ENCODE measurements around the gene DUSP22. TPM values are rescaled to one million over a fixed set of nuclear protein-coding genes. Genes with fewer than 3 reads are reported as not detected.

Gene DUSP22
- total RNA-seq, 1 experiment from 2014 or later: 25.0 TPM

DNA sequence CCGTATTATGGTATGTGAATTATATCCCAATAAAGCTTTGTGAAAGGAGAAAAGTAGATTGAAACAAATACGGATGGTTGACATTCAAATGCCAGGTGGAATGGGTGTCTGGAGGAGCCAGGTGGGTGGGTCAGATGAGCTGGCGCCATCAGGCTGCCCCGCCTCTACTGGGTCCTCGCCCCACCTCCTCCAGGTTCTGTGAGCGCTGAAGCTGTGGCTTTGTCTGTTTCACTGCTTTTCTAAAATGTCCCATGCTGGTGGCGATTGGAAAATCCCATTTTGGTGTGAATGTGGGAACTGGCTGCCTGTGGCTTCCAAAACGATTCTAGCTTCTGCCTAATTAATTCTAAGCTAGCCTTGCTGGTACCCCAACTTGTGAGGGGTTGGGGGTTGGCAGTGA lies 16.5 kb downstream of the DUSP22 start:
- Histone ChIP-seq H3K23ac (ENCODE audit: insufficient read length, low read depth, low read length) (no peak overlapping the region), H4K5ac (ENCODE audit: insufficient read length, low read depth, low read length) (no peak overlapping the region), H3K9ac (ENCODE audit: extremely low read depth, insufficient read length, low read length) (no peak overlapping the region), H3K56ac (ENCODE audit: insufficient read length, low read depth, low read length) (no peak overlapping the region), H3T11ph (ENCODE audit: low read length) (no peak overlapping the region), H3K27me3 (ENCODE audit: insufficient read depth, low read length) (no peaks in the 10 kb centered on the region), H3K79me1 (ENCODE audit: insufficient read depth, low read depth, low read length, poor library complexity, severe bottlenecking) (no peaks in the 10 kb centered on the region), H4K20me1 (ENCODE audit: control insufficient read depth, insufficient read depth, insufficient read length) (no peaks in the 10 kb centered on the region), H3K4me1 (ENCODE audit: insufficient read depth, low read length) (no peaks in the 10 kb centered on the region), H2AK5ac (ENCODE audit: insufficient read length, low read length) (no peak overlapping the region), H3K4ac (ENCODE audit: low read depth, low read length) (no peak overlapping the region), H3K18ac (ENCODE audit: insufficient read length, low read depth, low read length) (no peak overlapping the region), H3K9me3 (ENCODE audit: control insufficient read depth, low read depth, low read length) (peaks cover 58% of the 10 kb centered on the region), H3K23me2 (ENCODE audit: insufficient read length, low read depth, low read length, poor library complexity, severe bottlenecking) (no peaks in the 10 kb centered on the region), H2BK120ac (ENCODE audit: low read depth, low read length, poor library complexity, severe bottlenecking) (no peak overlapping the region), H2BK12ac (ENCODE audit: insufficient read length, low read depth, low read length) (no peak overlapping the region), H3K27ac (ENCODE audit: insufficient read length, low read depth, low read length) (no peak overlapping the region), H4K8ac (replicated peaks; ENCODE audit: insufficient read length, low read depth, low read length) (no peak overlapping the region), H3K14ac (ENCODE audit: insufficient read depth, low read length) (no peak overlapping the region), H2AFZ (ENCODE audit: low read length) (no peak overlapping the region), H4K91ac (ENCODE audit: insufficient read length, low read depth, low read length) (no peak overlapping the region), H2BK5ac (ENCODE audit: insufficient read length, low read length) (no peak overlapping the region), H3K4me2 (ENCODE audit: insufficient read depth, insufficient read length, low read length) (no peak overlapping the region), H2BK20ac (ENCODE audit: low read depth, low read length, poor library complexity, severe bottlenecking) (no peak overlapping the region), H2BK15ac (ENCODE audit: low read depth, low read length) (no peak overlapping the region), H3K79me2 (ENCODE audit: insufficient read depth, low read length) (no peaks in the 10 kb centered on the region)
- no peak for DNase-seq
- no peak overlapping the region for H3K4me3 Mint-ChIP-seq
- TF ChIP-seq, protein P1, sequence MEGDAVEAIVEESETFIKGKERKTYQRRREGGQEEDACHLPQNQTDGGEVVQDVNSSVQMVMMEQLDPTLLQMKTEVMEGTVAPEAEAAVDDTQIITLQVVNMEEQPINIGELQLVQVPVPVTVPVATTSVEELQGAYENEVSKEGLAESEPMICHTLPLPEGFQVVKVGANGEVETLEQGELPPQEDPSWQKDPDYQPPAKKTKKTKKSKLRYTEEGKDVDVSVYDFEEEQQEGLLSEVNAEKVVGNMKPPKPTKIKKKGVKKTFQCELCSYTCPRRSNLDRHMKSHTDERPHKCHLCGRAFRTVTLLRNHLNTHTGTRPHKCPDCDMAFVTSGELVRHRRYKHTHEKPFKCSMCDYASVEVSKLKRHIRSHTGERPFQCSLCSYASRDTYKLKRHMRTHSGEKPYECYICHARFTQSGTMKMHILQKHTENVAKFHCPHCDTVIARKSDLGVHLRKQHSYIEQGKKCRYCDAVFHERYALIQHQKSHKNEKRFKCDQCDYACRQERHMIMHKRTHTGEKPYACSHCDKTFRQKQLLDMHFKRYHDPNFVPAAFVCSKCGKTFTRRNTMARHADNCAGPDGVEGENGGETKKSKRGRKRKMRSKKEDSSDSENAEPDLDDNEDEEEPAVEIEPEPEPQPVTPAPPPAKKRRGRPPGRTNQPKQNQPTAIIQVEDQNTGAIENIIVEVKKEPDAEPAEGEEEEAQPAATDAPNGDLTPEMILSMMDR (conservative IDR thresholded peaks at IDR 0.05): no peak
- no CpG with 5 or more reads among the region's 8 CpGs for WGBS (ENCODE audit: extremely low coverage, insufficient read length, low lambda C conversion rate)
- H3K9me3 Mint-ChIP-seq: peaks cover 20 to 32% of the 10 kb centered on the region in 2 experiments
- H3K4me1 Mint-ChIP-seq: peaks cover 1 to 3% of the 10 kb centered on the region in 2 experiments
- H3K27me3 Mint-ChIP-seq (ENCODE audit: low read depth): no peaks in the 10 kb centered on the region
- H3K27ac Mint-ChIP-seq: peak overlapping the region in 1 of 3 experiments; percentile 60; a peak in 1 of 7 replicates
- peaks cover 5 to 29% (median 7%) of the 10 kb centered on the region in 3 experiments; a peak in 6 of 7 replicates for H3K36me3 Mint-ChIP-seq (ENCODE audit: insufficient read depth in 1 of 3, low read depth in 3 of 3)

Data from H9 (cell line).